Prostate gland (tissue), 2 donors: ENCODE measurements around the gene RET. TPM values are rescaled to one million over a fixed set of nuclear protein-coding genes. Genes with fewer than 3 reads are reported as not detected.

Source experiments
- DNase-seq: peaks from one replicate; pipeline ENCODE4 v3.0.0-alpha.2; 2019; ENCODE audit warnings: low spot score
- H3K27ac ChIP-seq, 2 donors: fragments of 200-600 bp; sonication (generic); 2 replicates each; pipeline ENCODE4 v1.5.1; 2017 to 2019
- H3K27me3 ChIP-seq: fragments of 200-600 bp; sonication (generic); replicated peaks from 2 replicates; pipeline ENCODE4 v1.5.1; 2019; ENCODE audit not compliant: insufficient read depth
- H3K36me3 ChIP-seq, 2 donors: fragments of 200-600 bp; sonication (generic); 1 replicate in 1 of 2; 2 replicates in 1 of 2; pipeline versions ENCODE4 v1.5.1 to v1.8.1; 2017 to 2019
- H3K4me1 ChIP-seq: fragments of 200-600 bp; sonication (generic); replicated peaks from 2 replicates; pipeline ENCODE4 v1.5.1; 2019
- H3K4me3 ChIP-seq, 2 donors: fragments of 200-600 bp; sonication (generic); 2 replicates each; pipeline ENCODE4 v1.5.1; 2017 to 2019
- H3K9me3 ChIP-seq: fragments of 200-600 bp; sonication (generic); 2 replicates; pipeline ENCODE4 v1.5.1; 2017
- CTCF ChIP-seq, 4 experiments: fragments of 200-600 bp in 2 of 4; fragments of 450-650 bp in 2 of 4; sonication (generic) in 2 of 4; IDR thresholded peaks; 1 replicate in 3 of 4; 2 replicates in 1 of 4; pipeline ENCODE4 v1.5.1; 2016 to 2019; ENCODE audit warnings: antibody characterized with exemption in 4 of 4, mild to moderate bottlenecking in 2 of 4, moderate library complexity in 2 of 4
- POLR2A ChIP-seq: fragments of 450-650 bp; IDR thresholded peaks from one replicate; pipeline ENCODE4 v1.6.1; 2016; ENCODE audit warnings: antibody characterized with exemption, mild to moderate bottlenecking
- POLR2AphosphoS5 ChIP-seq: sonication (generic); formaldehyde crosslinking; IDR thresholded peaks from one replicate; pipeline ENCODE4 v1.6.1; 2017; ENCODE audit warnings: antibody characterized with exemption
- WGBS: methylation state at CpG from one replicate; pipeline ENCODE4 v1.1.5; 2018; 5-methylcytosine and 5-hydroxymethylcytosine counted together
- intact Hi-C: fragments of 100-400 bp; cut with DNase I; formaldehyde crosslinking; loops from one replicate; pipeline ENCODE4 v1.14.2; 2022
- total RNA-seq, 2 donors: library from RNA; depleted of rRNA; stranded (reverse); fragments of >200 nt; gene quantifications; one replicate each; pipeline ENCODE4 v1.1.0, GENCODE V29; 2016

Gene RET
- total RNA-seq, 2 donors from 2014 or later: 3.6 to 8.7 TPM

- H3K4me3 ChIP-seq: no peak overlapping the region
- no peaks in the 10 kb centered on the region for H3K27me3 ChIP-seq
- no peak for DNase-seq
- no peaks in the 10 kb centered on the region for H3K4me1 ChIP-seq
- TF ChIP-seq CTCF (IDR thresholded peaks at IDR 0.05) (no peak), POLR2AphosphoS5 (no peak)
- H3K9me3 ChIP-seq: no peaks in the 10 kb centered on the region
- intact Hi-C loops: no loop called here
- WGBS: 94% methylated on average over 13 of the region's 13 CpGs
- no peaks in the 10 kb centered on the region for H3K36me3 ChIP-seq
- H3K27ac ChIP-seq: no peak overlapping the region
Observed at GRCh38 chr10:43058716-43059335, 18.0 kb upstream of the RET start.

- no peak overlapping the region for H3K4me3 ChIP-seq
- no peak for TF ChIP-seq POLR2AphosphoS5
- TF ChIP-seq POLR2A: no peak
- no peak for TF ChIP-seq CTCF (IDR thresholded peaks at IDR 0.05)
- no peaks in the 10 kb centered on the region for H3K27me3 ChIP-seq
- no peaks in the 10 kb centered on the region for H3K4me1 ChIP-seq
- intact Hi-C loops: no loop called here
- WGBS: 84% methylated on average over 6 of the region's 6 CpGs
- no peaks in the 10 kb centered on the region for H3K9me3 ChIP-seq
- DNase-seq: no peak
- no peak overlapping the region for H3K27ac ChIP-seq
- no peaks in the 10 kb centered on the region for H3K36me3 ChIP-seq
Observed at GRCh38 chr10:43059336-43059720, 17.5 kb upstream of the RET start.

DNA sequence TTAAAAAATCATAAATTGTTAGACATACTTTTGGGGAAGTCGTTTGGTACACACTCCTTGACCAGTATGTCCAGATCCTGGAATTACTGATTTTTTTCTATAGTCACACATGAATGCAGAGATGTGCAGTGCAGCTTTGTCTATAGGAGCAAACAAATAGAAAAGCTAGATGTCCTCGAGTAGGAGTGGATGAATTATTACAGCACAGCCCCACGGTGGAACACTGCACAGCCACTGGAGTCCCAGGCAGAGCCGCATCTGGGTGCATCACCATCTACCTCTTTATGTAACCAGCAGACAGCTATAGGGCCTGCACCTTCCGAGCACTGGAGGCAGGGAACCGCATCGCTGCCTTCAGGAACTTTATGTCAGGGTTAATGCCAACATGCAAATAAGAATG, 17.0 kb upstream of the RET start:
- 45% methylated on average over 7 of the region's 7 CpGs for WGBS
- Histone ChIP-seq H3K4me1 (no peaks in the 10 kb centered on the region), H3K36me3 (no peaks in the 10 kb centered on the region), H3K9me3 (no peaks in the 10 kb centered on the region), H3K27me3 (no peaks in the 10 kb centered on the region), H3K27ac (no peak overlapping the region), H3K4me3 (no peak overlapping the region)
- TF ChIP-seq CTCF (IDR thresholded peaks at IDR 0.05) (no peak), POLR2AphosphoS5 (no peak), POLR2A (no peak)
- DNase-seq: no peak
- intact Hi-C loops: no loop called here

GRCh38 chr10:43060291-43060690, 16.6 kb upstream of the RET start:
- Histone ChIP-seq H3K27me3 (no peaks in the 10 kb centered on the region), H3K27ac (no peak overlapping the region), H3K36me3 (no peaks in the 10 kb centered on the region), H3K9me3 (no peaks in the 10 kb centered on the region), H3K4me3 (no peak overlapping the region), H3K4me1 (no peaks in the 10 kb centered on the region)
- DNase-seq: peak; percentile 30
- 66% methylated on average over 6 of the region's 6 CpGs for WGBS
- TF ChIP-seq POLR2A (no peak), POLR2AphosphoS5 (no peak), CTCF (IDR thresholded peaks at IDR 0.05) (no peak)
- intact Hi-C loops: no loop called here

- intact Hi-C loops: no loop called here
- DNase-seq: no peak
- no peak overlapping the region for H3K27ac ChIP-seq
- WGBS: 91% methylated on average over 7 of the region's 8 CpGs
- TF ChIP-seq POLR2AphosphoS5: no peak
- TF ChIP-seq POLR2A: no peak
- no peak for TF ChIP-seq CTCF (IDR thresholded peaks at IDR 0.05)
- H3K27me3 ChIP-seq: no peaks in the 10 kb centered on the region
- H3K4me1 ChIP-seq: no peaks in the 10 kb centered on the region
- H3K9me3 ChIP-seq: no peaks in the 10 kb centered on the region
- H3K36me3 ChIP-seq: no peaks in the 10 kb centered on the region
- H3K4me3 ChIP-seq: no peak overlapping the region
Observed at GRCh38 chr10:43061331-43061730, 15.5 kb upstream of the RET start.
